GM18507 (cell line): ENCODE results near the gene SCAF11.

Experiments used
- DNase-seq: peaks from one replicate; pipeline ENCODE4 v3.0.0; 2011; ENCODE audit warnings: low read depth; ENCODE audit not compliant: insufficient read length; ENCODE audit errors: extremely low spot score
- FAIRE-seq: peaks from 2 replicates; lab custom pipeline; 2011; peaks lifted over from hg19 to GRCh38; lab: Jason Lieb, UNC

The SCAF11 gene

GRCh38 chr12:45878630-45879255, 111.6 kb downstream of the SCAF11 start:
- FAIRE-seq = no peak

GRCh38 chr12:45877069-45877468, 113.3 kb downstream of the SCAF11 start:
- FAIRE-seq = no peak

More at GRCh38 chr12:45878630-45879255, 111.6 kb downstream of the SCAF11 start:
- no peak for DNase-seq

GRCh38 chr12:45872446-45872845, 117.9 kb downstream of the SCAF11 start:
- no peak for DNase-seq
- peak; percentile 21 for FAIRE-seq

More at GRCh38 chr12:45877069-45877468, 113.3 kb downstream of the SCAF11 start:
- no peak for DNase-seq
